Measurements from ENCODE around the gene ADAMTS10. TPM values are rescaled to one million over a fixed set of nuclear protein-coding genes. Genes with fewer than 3 reads are reported as not detected.

Gene ADAMTS10
- total and polyA plus RNA-seq, 11 donors: 4.3 to 14.7 (median 7.4) TPM

GRCh38 chr19:8655340-8655709 lies 44.8 kb upstream of the ADAMTS10 start:
- peaks cover 0 to 18% (median 0%) of the 10 kb centered on the region in 12 donors for H3K4me1 ChIP-seq
- peaks cover 0 to 40% (median 6%) of the 10 kb centered on the region in 9 donors for H3K27me3 ChIP-seq
- no peaks in the 10 kb centered on the region for H3K36me3 ChIP-seq
- TF ChIP-seq POLR2A (IDR thresholded peaks at IDR 0.05) (no peak), CTCF (IDR thresholded peaks at IDR 0.05) (no peak)
- ATAC-seq (no peak), DNase-seq (no peak)
- no peak overlapping the region for H3K27ac ChIP-seq
- intact Hi-C loops (cut with DNase I): loop anchor here in 9 of 10 donors (2.0 kb wide), 3 partner anchors 39 to 425 kb away; no protein-coding TSS in a partner anchor
- no peaks in the 10 kb centered on the region for H3K9me3 ChIP-seq
- H3K4me3 ChIP-seq: no peak overlapping the region
- 63 to 76% (median 70%) methylated on average over 11 to 12 of the region's 12 CpGs for WGBS, 4 donors

- intact Hi-C loops (cut with DNase I): loop anchor here (1.0 to 5.0 kb wide), 5 partner anchors 38 to 426 kb away; no protein-coding TSS in a partner anchor
- WGBS, 4 donors: 4 to 7% (median 6%) methylated on average over 15 of the region's 15 CpGs
- Histone ChIP-seq H3K27ac (no peak overlapping the region), H3K4me1 (peaks cover 0 to 22% (median 0%) of the 10 kb centered on the region in 12 donors), H3K36me3 (no peaks in the 10 kb centered on the region), H3K27me3 (peaks cover 0 to 40% (median 6%) of the 10 kb centered on the region in 9 donors), H3K4me3 (peak overlapping the region in 4 of 12 donors; percentile 19 to 40 (median 36)), H3K9me3 (no peaks in the 10 kb centered on the region)
- ATAC-seq (peak; percentile 47 to 71 (median 64)), DNase-seq (peak in 4 of 5 donors; percentile 27 to 78 (median 56))
- TF ChIP-seq POLR2A (IDR thresholded peaks at IDR 0.05) (no peak), CTCF (IDR thresholded peaks at IDR 0.05) (peak; percentile 92 to 99 (median 98))
These were observed 44.2 kb upstream of the ADAMTS10 start for GRCh38 chr19:8654591-8655339.

- ATAC-seq (peak in 1 of 4 donors; percentile 61), DNase-seq (no peak)
- WGBS, 4 donors: 77 to 83% (median 78%) methylated on average over 6 of the region's 6 CpGs
- Histone ChIP-seq H3K27me3 (peaks cover 0 to 24% (median under 1%) of the 10 kb centered on the region in 9 donors), H3K27ac (peak overlapping the region in 1 of 12 donors; percentile 35), H3K4me1 (peaks cover 0 to 29% (median 0%) of the 10 kb centered on the region in 12 donors), H3K9me3 (no peaks in the 10 kb centered on the region), H3K4me3 (no peak overlapping the region), H3K36me3 (no peaks in the 10 kb centered on the region)
- TF ChIP-seq POLR2A (IDR thresholded peaks at IDR 0.05): no peak
- TF ChIP-seq CTCF (IDR thresholded peaks at IDR 0.05): no peak
- intact Hi-C loops (cut with DNase I): loop anchor here in 2 of 10 donors (10.0 kb wide), 1 partner anchor 63 kb away; no protein-coding TSS in a partner anchor
These were observed 37.7 kb upstream of the ADAMTS10 start for GRCh38 chr19:8648240-8648639.

All from heart left ventricle (tissue), 16 donors.